ENCODE results near the gene SP6.

Gene SP6

GRCh38 chr17:47872651-47873161 lies 21.7 kb upstream of the SP6 start:
- DNase-seq (ENCODE audit: low spot score), result no peak
- in situ Hi-C loops (cut with MboI; ENCODE audit: low pct_unique_long_range_greater_than_20kb, low sequenced_read_pairs, unreplicated experiment), result no loop called here
- no peak for TF ChIP-seq CTCF (IDR thresholded peaks at IDR 0.05; ENCODE audit: extremely low read depth, insufficient read depth, missing control alignments)

GRCh38 chr17:47872019-47872650 lies 21.2 kb upstream of the SP6 start:
- in situ Hi-C loops (cut with MboI; ENCODE audit: low pct_unique_long_range_greater_than_20kb, low sequenced_read_pairs, unreplicated experiment), result no loop called here
- no peak for TF ChIP-seq CTCF (IDR thresholded peaks at IDR 0.05; ENCODE audit: extremely low read depth, insufficient read depth, missing control alignments)
- DNase-seq (ENCODE audit: low spot score), result no peak

- in situ Hi-C loops (cut with MboI; ENCODE audit: low pct_unique_long_range_greater_than_20kb, low sequenced_read_pairs, unreplicated experiment), result no loop called here
- no peak for TF ChIP-seq CTCF (IDR thresholded peaks at IDR 0.05; ENCODE audit: extremely low read depth, insufficient read depth, missing control alignments)
- no peak for DNase-seq (ENCODE audit: low spot score)
Observed at GRCh38 chr17:47871048-47871447, 20.1 kb upstream of the SP6 start.

- in situ Hi-C loops (cut with MboI; ENCODE audit: low pct_unique_long_range_greater_than_20kb, low sequenced_read_pairs, unreplicated experiment), result no loop called here
- DNase-seq (ENCODE audit: low spot score), result no peak
- no peak for TF ChIP-seq CTCF (IDR thresholded peaks at IDR 0.05; ENCODE audit: extremely low read depth, insufficient read depth, missing control alignments)
Observed at GRCh38 chr17:47870056-47870455, 19.1 kb upstream of the SP6 start.

GRCh38 chr17:47869114-47869513 lies 18.2 kb upstream of the SP6 start:
- TF ChIP-seq CTCF (IDR thresholded peaks at IDR 0.05; ENCODE audit: extremely low read depth, insufficient read depth, missing control alignments), result no peak
- in situ Hi-C loops (cut with MboI; ENCODE audit: low pct_unique_long_range_greater_than_20kb, low sequenced_read_pairs, unreplicated experiment), result no loop called here
- DNase-seq (ENCODE audit: low spot score), result no peak

GRCh38 chr17:47867813-47868533 lies 17.0 kb upstream of the SP6 start:
- in situ Hi-C loops (cut with MboI; ENCODE audit: low pct_unique_long_range_greater_than_20kb, low sequenced_read_pairs, unreplicated experiment), result no loop called here
- no peak for DNase-seq (ENCODE audit: low spot score)
- no peak for TF ChIP-seq CTCF (IDR thresholded peaks at IDR 0.05; ENCODE audit: extremely low read depth, insufficient read depth, missing control alignments)

Data from GM13977 (cell line).